ENCODE data around the gene MALT1.

DNA sequence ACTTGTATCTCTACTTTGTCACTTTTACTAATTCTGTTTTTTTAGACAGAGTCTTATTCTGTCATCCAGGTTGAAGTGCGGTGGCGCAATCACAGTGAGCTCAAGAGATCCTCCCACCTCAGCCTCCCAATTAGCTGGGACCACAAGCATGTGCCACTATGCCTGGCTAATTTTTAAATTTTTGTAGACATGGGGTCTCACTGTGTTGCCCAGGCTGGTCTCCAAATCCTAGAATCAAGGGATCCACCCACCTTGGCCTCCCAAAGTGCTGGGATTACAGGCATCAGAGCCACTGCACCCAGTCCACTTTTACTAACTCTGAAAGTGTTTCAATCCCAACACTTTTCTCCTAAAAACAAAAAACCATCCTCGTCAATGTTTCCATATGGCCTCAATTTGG is 94.9 kb downstream of the MALT1 start:
- TF ChIP-seq, protein P1, sequence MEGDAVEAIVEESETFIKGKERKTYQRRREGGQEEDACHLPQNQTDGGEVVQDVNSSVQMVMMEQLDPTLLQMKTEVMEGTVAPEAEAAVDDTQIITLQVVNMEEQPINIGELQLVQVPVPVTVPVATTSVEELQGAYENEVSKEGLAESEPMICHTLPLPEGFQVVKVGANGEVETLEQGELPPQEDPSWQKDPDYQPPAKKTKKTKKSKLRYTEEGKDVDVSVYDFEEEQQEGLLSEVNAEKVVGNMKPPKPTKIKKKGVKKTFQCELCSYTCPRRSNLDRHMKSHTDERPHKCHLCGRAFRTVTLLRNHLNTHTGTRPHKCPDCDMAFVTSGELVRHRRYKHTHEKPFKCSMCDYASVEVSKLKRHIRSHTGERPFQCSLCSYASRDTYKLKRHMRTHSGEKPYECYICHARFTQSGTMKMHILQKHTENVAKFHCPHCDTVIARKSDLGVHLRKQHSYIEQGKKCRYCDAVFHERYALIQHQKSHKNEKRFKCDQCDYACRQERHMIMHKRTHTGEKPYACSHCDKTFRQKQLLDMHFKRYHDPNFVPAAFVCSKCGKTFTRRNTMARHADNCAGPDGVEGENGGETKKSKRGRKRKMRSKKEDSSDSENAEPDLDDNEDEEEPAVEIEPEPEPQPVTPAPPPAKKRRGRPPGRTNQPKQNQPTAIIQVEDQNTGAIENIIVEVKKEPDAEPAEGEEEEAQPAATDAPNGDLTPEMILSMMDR (IDR thresholded peaks at IDR 0.05; ENCODE audit: low read depth, low read length): no peak
- no peak for TF ChIP-seq EZH2phosphoT487 (IDR thresholded peaks at IDR 0.05; ENCODE audit: low read depth)

Data from OCI-LY3 (cell line).